A549 (cell line): ENCODE results near the gene DDB1. TPM values are rescaled to one million over a fixed set of nuclear protein-coding genes. Genes with fewer than 3 reads are reported as not detected.

Source experiments
- ATAC-seq, 2 experiments: fragments of 200-7000 bp in 1 of 2; fragments of >200 bp in 1 of 2; cut with Nextera tagmentation in 1 of 2; cut with Tn5 transposase in 1 of 2; 3 replicates each; pipeline versions ENCODE4 v1.8.0 to v1.9.1; 2018 to 2020; ENCODE audit warnings: mild to moderate bottlenecking in 1 of 2, moderate library complexity in 1 of 2
- CTCF ChIA-PET: fragments of 300-600 bp; sonication (Branson Sonifier 250); formaldehyde crosslinking; extraction: SDS; loops from one replicate; lab custom pipeline; 2021; ENCODE audit warnings: antibody characterized with exemption, inconsistent platforms; lab: Yijun Ruan, JAX
- POLR2A ChIA-PET: fragments of 350-600 bp; formaldehyde crosslinking; extraction: SDS; loops from one replicate; lab custom pipeline; 2021; ENCODE audit warnings: antibody characterized with exemption, inconsistent platforms; lab: Yijun Ruan, JAX
- DNase-seq, 2 experiments: peaks; one replicate each; pipeline versions ENCODE4 v3.0.0 to v3.0.0-alpha.2; 2011 to 2016; ENCODE audit warnings: low read depth in 1 of 2, low spot score in 1 of 2
- FAIRE-seq: peaks from 2 replicates; lab custom pipeline; 2011; peaks lifted over from hg19 to GRCh38; lab: Jason Lieb, UNC
- H3K27ac ChIP-seq, 2 experiments: fragments of >200 bp; sonication (Bioruptor Twin); formaldehyde crosslinking; 3 replicates each; pipeline ENCODE4 v1.5.1; 2016 to 2017
- H3K4me1 ChIP-seq: fragments of >200 bp; sonication (Bioruptor Twin); formaldehyde crosslinking; 3 replicates; pipeline ENCODE4 v1.6.1; 2016
- H3K4me2 ChIP-seq: fragments of >200 bp; sonication (Bioruptor Twin); formaldehyde crosslinking; 3 replicates; pipeline ENCODE4 v1.6.1; 2016
- H3K4me3 ChIP-seq: fragments of >200 bp; sonication (Bioruptor Twin); formaldehyde crosslinking; 3 replicates; pipeline ENCODE4 v1.5.1; 2016
- H3K9me3 ChIP-seq: fragments of >200 bp; sonication (Bioruptor Twin); formaldehyde crosslinking; 3 replicates; pipeline ENCODE4 v1.6.1; 2016
- BHLHE40 ChIP-seq: IDR thresholded peaks from 2 replicates; pipeline ENCODE4 v1.6.1; 2012; ENCODE audit warnings: low read depth, low read length, inconsistent platforms
- ESRRA ChIP-seq: fragments of 150-350 bp; IDR thresholded peaks from 2 replicates; pipeline ENCODE4 v1.6.1; 2014; ENCODE audit warnings: mild to moderate bottlenecking, low read length, borderline replicate concordance
- FOSL2 ChIP-seq, 2 experiments: fragments of 450-650 bp in 1 of 2; fragments of >200 bp in 1 of 2; sonication (Bioruptor Twin) in 1 of 2; formaldehyde crosslinking; IDR thresholded peaks; 2 replicates each; pipeline versions ENCODE4 v1.5.0 to v1.6.1; 2016 to 2020; ENCODE audit warnings: mild to moderate bottlenecking in 1 of 2, moderate library complexity in 1 of 2
- HDAC2 ChIP-seq: fragments of 200-600 bp; sonication (generic); IDR thresholded peaks from 2 replicates; pipeline ENCODE4 v1.6.1; 2016
- HOXA7 ChIP-seq: fragments of 250-450 bp; sonication (Bioruptor Pico); IDR thresholded peaks from 2 replicates; pipeline ENCODE4 v1.5.0; 2020; ENCODE audit warnings: mild to moderate bottlenecking, moderate library complexity
- JUNB ChIP-seq: fragments of >200 bp; sonication (Bioruptor Twin); formaldehyde crosslinking; IDR thresholded peaks from 2 replicates; pipeline ENCODE4 v1.6.1; 2016
- NR3C1 ChIP-seq: fragments of >200 bp; sonication (Bioruptor Twin); formaldehyde crosslinking; IDR thresholded peaks from 3 replicates; pipeline ENCODE4 v1.6.1; 2017
- RCOR1 ChIP-seq: fragments of 150-350 bp; IDR thresholded peaks from 2 replicates; pipeline ENCODE4 v1.6.1; 2014; ENCODE audit warnings: antibody characterized with exemption, low read length, low read depth
- RFX5 ChIP-seq: fragments of 450-650 bp; IDR thresholded peaks from 2 replicates; pipeline ENCODE4 v1.7.1; 2014; ENCODE audit warnings: antibody characterized with exemption, mild to moderate bottlenecking, moderate library complexity
- RNF2 ChIP-seq: fragments of 200-600 bp; sonication (generic); IDR thresholded peaks from 2 replicates; pipeline ENCODE4 v1.6.1; 2016; ENCODE audit warnings: low read depth, mild to moderate bottlenecking, antibody characterized with exemption, moderate library complexity, borderline replicate concordance
- SMC3 ChIP-seq: fragments of >200 bp; sonication (Bioruptor Twin); formaldehyde crosslinking; IDR thresholded peaks from 3 replicates; pipeline ENCODE4 v1.6.1; 2018; ENCODE audit warnings: inconsistent platforms
- ZFP36 ChIP-seq: fragments of 450-650 bp; IDR thresholded peaks from 2 replicates; pipeline ENCODE4 v1.6.1; 2014; ENCODE audit warnings: borderline replicate concordance; ENCODE audit not compliant: partially characterized antibody
- ZSCAN20 ChIP-seq: fragments of 250-450 bp; sonication (Bioruptor Pico); IDR thresholded peaks from 2 replicates; pipeline ENCODE4 v1.8.0; 2022; ENCODE audit warnings: mild to moderate bottlenecking, moderate library complexity
- WGBS: methylation state at CpG from one replicate; pipeline ENCODE4 v1.1.6; 2017; ENCODE audit errors: missing lambda C conversion rate; 5-methylcytosine and 5-hydroxymethylcytosine counted together
- polyA plus RNA-seq, 4 experiments: library from polyadenylated mRNA; depleted of rRNA in 3 of 4; stranded (reverse); fragments of >200 nt; fragmentation: RNase III in 1 of 4; extraction: RNeasy Plus Mini Kit Qiagen cat#74134 plus additional on column Dnase treatment in 1 of 4; gene quantifications; 2 replicates in 3 of 4; 3 replicates in 1 of 4; pipeline ENCODE4 v1.2.3, GENCODE V29; 2011 to 2017
- TF ChIP-seq, protein P1 (sequence below): fragments of 150-350 bp; IDR thresholded peaks from 2 replicates; pipeline ENCODE4 v1.6.1; 2014; ENCODE audit warnings: low read depth, mild to moderate bottlenecking, low read length
- TF ChIP-seq, protein P2 (sequence below): fragments of >200 bp; sonication (Bioruptor Twin); formaldehyde crosslinking; IDR thresholded peaks from 3 replicates; pipeline ENCODE4 v1.5.1; 2016
- TF ChIP-seq, protein P3 (sequence below): fragments of 250-450 bp; sonication (Bioruptor Pico); IDR thresholded peaks from 2 replicates; pipeline ENCODE4 v1.5.0; 2021; ENCODE audit warnings: mild to moderate bottlenecking, moderate library complexity, borderline replicate concordance
- TF ChIP-seq, protein P4 (sequence below): IDR thresholded peaks from 2 replicates; pipeline ENCODE4 v1.6.1; 2012

The DDB1 gene
- polyA plus RNA-seq, 2 of the 4 experiments (the other 2 are of a cell fraction), result 149 to 222 TPM

DNA sequence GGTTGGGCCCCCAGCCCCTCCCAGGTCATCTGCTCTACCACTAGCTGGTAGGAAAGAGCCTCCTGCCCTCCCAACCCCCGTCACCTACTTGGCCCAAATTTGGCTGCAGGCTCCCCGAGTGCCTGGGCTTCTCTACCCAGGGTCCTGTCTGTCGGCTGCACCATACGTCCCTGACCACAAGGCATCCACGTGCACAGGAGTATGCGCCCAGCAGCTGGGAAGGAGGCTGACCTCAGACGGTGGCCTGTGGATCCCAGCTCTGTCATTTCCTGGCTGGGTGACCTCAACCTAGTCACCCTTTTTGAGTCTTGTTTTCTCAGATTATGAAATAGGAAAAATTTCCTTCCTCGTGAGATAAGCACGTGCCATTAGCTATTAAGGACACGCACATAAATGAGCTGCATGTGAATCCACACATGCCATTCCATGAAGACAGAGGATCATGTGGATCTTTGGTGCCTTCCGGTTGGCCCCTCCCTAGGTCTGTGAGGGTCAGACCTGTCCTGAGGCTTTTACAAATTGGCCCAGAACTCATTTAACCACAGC, 15.1 kb upstream of the DDB1 start:
- POLR2A ChIA-PET, result interaction anchor here (4.8 kb wide), 1 partner anchor 14 kb away, joined by 22 read pairs; the partner anchor contains the start of genes CYB561A3 and TMEM138
- Histone ChIP-seq H3K27ac (no peak overlapping the region), H3K4me1 (no peaks in the 10 kb centered on the region), H3K9me3 (no peaks in the 10 kb centered on the region), H3K4me2 (no peak overlapping the region), H3K4me3 (no peak overlapping the region)
- CTCF ChIA-PET, result interaction anchor here (2.3 to 33.1 kb wide), 4 partner anchors 10 to 38 kb away, joined by 7 to 521 read pairs (median 192); partner anchors contain the start of genes CYB561A3, DDB1, TKFC and TMEM138
- no peak for FAIRE-seq
- ATAC-seq, result no peak
- TF ChIP-seq ESRRA (no peak), FOSL2 (IDR thresholded peaks at IDR 0.05) (no peak), FOSL2 (CRISPR knock-in tag; IDR thresholded peaks at IDR 0.05) (no peak), RNF2 (no peak), ZFP36 (no peak), HDAC2 (no peak), BHLHE40 (no peak)
- TF ChIP-seq, protein P1, sequence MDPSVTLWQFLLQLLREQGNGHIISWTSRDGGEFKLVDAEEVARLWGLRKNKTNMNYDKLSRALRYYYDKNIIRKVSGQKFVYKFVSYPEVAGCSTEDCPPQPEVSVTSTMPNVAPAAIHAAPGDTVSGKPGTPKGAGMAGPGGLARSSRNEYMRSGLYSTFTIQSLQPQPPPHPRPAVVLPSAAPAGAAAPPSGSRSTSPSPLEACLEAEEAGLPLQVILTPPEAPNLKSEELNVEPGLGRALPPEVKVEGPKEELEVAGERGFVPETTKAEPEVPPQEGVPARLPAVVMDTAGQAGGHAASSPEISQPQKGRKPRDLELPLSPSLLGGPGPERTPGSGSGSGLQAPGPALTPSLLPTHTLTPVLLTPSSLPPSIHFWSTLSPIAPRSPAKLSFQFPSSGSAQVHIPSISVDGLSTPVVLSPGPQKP, result no peak
- TF ChIP-seq, protein P2, sequence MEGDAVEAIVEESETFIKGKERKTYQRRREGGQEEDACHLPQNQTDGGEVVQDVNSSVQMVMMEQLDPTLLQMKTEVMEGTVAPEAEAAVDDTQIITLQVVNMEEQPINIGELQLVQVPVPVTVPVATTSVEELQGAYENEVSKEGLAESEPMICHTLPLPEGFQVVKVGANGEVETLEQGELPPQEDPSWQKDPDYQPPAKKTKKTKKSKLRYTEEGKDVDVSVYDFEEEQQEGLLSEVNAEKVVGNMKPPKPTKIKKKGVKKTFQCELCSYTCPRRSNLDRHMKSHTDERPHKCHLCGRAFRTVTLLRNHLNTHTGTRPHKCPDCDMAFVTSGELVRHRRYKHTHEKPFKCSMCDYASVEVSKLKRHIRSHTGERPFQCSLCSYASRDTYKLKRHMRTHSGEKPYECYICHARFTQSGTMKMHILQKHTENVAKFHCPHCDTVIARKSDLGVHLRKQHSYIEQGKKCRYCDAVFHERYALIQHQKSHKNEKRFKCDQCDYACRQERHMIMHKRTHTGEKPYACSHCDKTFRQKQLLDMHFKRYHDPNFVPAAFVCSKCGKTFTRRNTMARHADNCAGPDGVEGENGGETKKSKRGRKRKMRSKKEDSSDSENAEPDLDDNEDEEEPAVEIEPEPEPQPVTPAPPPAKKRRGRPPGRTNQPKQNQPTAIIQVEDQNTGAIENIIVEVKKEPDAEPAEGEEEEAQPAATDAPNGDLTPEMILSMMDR, result no peak
- TF ChIP-seq, protein P3, sequence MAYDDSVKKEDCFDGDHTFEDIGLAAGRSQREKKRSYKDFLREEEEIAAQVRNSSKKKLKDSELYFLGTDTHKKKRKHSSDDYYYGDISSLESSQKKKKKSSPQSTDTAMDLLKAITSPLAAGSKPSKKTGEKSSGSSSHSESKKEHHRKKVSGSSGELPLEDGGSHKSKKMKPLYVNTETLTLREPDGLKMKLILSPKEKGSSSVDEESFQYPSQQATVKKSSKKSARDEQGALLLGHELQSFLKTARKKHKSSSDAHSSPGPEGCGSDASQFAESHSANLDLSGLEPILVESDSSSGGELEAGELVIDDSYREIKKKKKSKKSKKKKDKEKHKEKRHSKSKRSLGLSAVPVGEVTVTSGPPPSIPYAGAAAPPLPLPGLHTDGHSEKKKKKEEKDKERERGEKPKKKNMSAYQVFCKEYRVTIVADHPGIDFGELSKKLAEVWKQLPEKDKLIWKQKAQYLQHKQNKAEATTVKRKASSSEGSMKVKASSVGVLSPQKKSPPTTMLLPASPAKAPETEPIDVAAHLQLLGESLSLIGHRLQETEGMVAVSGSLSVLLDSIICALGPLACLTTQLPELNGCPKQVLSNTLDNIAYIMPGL (CRISPR knock-in tag), result no peak
- TF ChIP-seq, protein P4, sequence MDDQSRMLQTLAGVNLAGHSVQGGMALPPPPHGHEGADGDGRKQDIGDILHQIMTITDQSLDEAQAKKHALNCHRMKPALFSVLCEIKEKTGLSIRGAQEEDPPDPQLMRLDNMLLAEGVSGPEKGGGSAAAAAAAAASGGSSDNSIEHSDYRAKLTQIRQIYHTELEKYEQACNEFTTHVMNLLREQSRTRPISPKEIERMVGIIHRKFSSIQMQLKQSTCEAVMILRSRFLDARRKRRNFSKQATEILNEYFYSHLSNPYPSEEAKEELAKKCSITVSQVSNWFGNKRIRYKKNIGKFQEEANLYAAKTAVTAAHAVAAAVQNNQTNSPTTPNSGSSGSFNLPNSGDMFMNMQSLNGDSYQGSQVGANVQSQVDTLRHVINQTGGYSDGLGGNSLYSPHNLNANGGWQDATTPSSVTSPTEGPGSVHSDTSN, result no peak
- no peak for DNase-seq
- 91% methylated on average over 11 of the region's 11 CpGs for WGBS

DNA sequence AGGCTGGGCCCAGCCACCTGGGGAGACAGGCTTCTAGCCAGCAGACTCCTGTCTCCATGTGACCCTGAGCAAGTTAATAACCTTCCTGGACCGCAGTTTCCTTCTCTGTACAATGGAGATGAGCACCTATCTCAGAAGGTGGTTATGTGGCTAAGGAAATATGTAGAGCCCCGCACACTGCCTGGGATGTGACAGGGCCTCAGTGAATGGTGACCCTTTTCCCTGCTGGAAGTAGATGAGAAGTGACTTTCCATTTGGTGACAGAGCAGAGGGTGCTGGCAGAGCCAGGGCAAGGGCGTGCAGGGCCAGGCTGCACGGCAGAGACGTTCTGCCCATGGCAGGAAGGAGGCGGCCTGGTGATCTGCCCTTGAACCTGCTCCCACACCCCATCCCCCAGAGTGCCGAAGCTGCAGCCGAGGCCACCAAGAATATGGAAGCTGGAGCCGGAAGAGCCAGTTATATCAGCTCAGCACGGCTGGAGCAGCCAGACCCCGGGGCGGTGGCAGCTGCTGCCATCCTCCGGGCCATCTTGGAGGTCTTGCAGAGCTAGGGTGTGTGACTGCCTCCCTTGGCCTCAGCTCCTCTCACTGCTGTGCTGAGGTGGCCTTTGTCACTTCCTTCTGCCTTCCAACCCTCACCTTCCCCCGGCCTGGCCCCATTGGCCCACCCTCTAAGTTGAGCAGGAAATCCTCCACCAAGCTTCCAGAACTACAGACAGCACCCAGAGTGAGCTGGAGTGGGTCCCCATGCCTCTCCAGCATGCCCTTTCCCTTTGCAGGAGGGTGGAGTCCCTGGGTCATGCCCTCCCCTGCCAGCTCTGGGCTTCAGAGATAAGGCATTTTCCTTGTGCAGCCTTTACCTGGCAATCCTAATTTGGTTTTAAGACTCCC, 13.3 kb upstream of the DDB1 start:
- POLR2A ChIA-PET, result interaction anchor here (1.1 to 4.8 kb wide), 2 partner anchors 16 to 32 kb away, joined by 3 to 22 read pairs; partner anchors contain the start of genes CYB561A3 and TMEM138
- no peak; a peak in 1 of 6 replicates for ATAC-seq
- CTCF ChIA-PET, result interaction anchor here (0.6 to 33.1 kb wide), 4 partner anchors 8 to 88 kb away, joined by 3 to 521 read pairs (median 186); partner anchors contain the start of genes DDB1, TKFC and TMEM216

More for the DNA sequence above, 13.3 kb upstream of the DDB1 start:
- Histone ChIP-seq H3K4me3 (no peak overlapping the region), H3K27ac (no peak overlapping the region), H3K9me3 (no peaks in the 10 kb centered on the region), H3K4me1 (no peaks in the 10 kb centered on the region), H3K4me2 (no peak overlapping the region)
- 77% methylated on average over 8 of the region's 14 CpGs for WGBS
- FAIRE-seq (no peak), DNase-seq (no peak)
- no peak for TF ChIP-seq ZSCAN20 (CRISPR knock-in tag)
- TF ChIP-seq JUNB, result no peak
- no peak for TF ChIP-seq RFX5
- no peak for TF ChIP-seq SMC3
- TF ChIP-seq ESRRA, result no peak
- TF ChIP-seq HOXA7 (CRISPR knock-in tag), result no peak
- no peak for TF ChIP-seq RCOR1
- no peak for TF ChIP-seq NR3C1
